Astrocyte (in vitro differentiated cells and primary cell): ENCODE data around the gene CDH23.

ENCODE experiments used
- CTCF ChIP-seq: IDR thresholded peaks from 2 replicates; pipeline ENCODE4 v1.5.1; 2011; ENCODE audit warnings: low read depth, mild to moderate bottlenecking, inconsistent platforms, low read length, moderate library complexity; ENCODE audit not compliant: insufficient read depth
- EZH2 ChIP-seq: IDR thresholded peaks from 2 replicates; pipeline ENCODE4 v1.6.1; 2012; ENCODE audit warnings: mild to moderate bottlenecking, low read length, inconsistent platforms; ENCODE audit not compliant: insufficient read depth

GRCh38 chr10:71589617-71590551 lies 193.2 kb downstream of the CDH23 start:
- no peak for TF ChIP-seq CTCF
- TF ChIP-seq EZH2: no peak
